ENCODE measurements around the gene TFPI. TPM values are rescaled to one million over a fixed set of nuclear protein-coding genes. Genes with fewer than 3 reads are reported as not detected.

The TFPI gene
- total RNA-seq, 1 donor from 2014 or later: 325 TPM

GRCh38 chr2:187453078-187453641 is 101.1 kb downstream of the TFPI start:
- Mint-ChIP-seq H3K4me1 (ENCODE audit: unreplicated experiment) (peaks cover 4% of the 10 kb centered on the region), H3K27ac (ENCODE audit: unreplicated experiment) (no peak overlapping the region), H3K27me3 (ENCODE audit: unreplicated experiment) (peaks cover 4% of the 10 kb centered on the region), H3K36me3 (ENCODE audit: unreplicated experiment) (no peaks in the 10 kb centered on the region), H3K9me3 (ENCODE audit: unreplicated experiment) (no peaks in the 10 kb centered on the region), H3K4me3 (ENCODE audit: unreplicated experiment) (no peak overlapping the region)
- TF ChIP-seq CTCF (IDR thresholded peaks at IDR 0.05): peak; percentile 72
- DNase-seq (ENCODE audit: extremely low spot score, unreplicated experiment): no peak

- H3K36me3 Mint-ChIP-seq (ENCODE audit: unreplicated experiment): no peaks in the 10 kb centered on the region
- H3K4me1 Mint-ChIP-seq (ENCODE audit: unreplicated experiment): peaks cover 15% of the 10 kb centered on the region
- DNase-seq (ENCODE audit: extremely low spot score, unreplicated experiment): no peak
- H3K27me3 Mint-ChIP-seq (ENCODE audit: unreplicated experiment): peaks cover 4% of the 10 kb centered on the region
- H3K9me3 Mint-ChIP-seq (ENCODE audit: unreplicated experiment): no peaks in the 10 kb centered on the region
- H3K27ac Mint-ChIP-seq (ENCODE audit: unreplicated experiment): no peak overlapping the region
- no peak overlapping the region for H3K4me3 Mint-ChIP-seq (ENCODE audit: unreplicated experiment)
- TF ChIP-seq CTCF (IDR thresholded peaks at IDR 0.05): no peak
Observed at GRCh38 chr2:187451510-187451909, 102.7 kb downstream of the TFPI start.

- TF ChIP-seq CTCF (IDR thresholded peaks at IDR 0.05): no peak
- peak overlapping the region; percentile 82 for H3K27ac Mint-ChIP-seq (ENCODE audit: unreplicated experiment)
- DNase-seq (ENCODE audit: extremely low spot score, unreplicated experiment): no peak
- no peaks in the 10 kb centered on the region for H3K27me3 Mint-ChIP-seq (ENCODE audit: unreplicated experiment)
- peaks cover 16% of the 10 kb centered on the region for H3K4me1 Mint-ChIP-seq (ENCODE audit: unreplicated experiment)
- no peaks in the 10 kb centered on the region for H3K36me3 Mint-ChIP-seq (ENCODE audit: unreplicated experiment)
- H3K9me3 Mint-ChIP-seq (ENCODE audit: unreplicated experiment): no peaks in the 10 kb centered on the region
- H3K4me3 Mint-ChIP-seq (ENCODE audit: unreplicated experiment): peak overlapping the region; percentile 64
Observed at GRCh38 chr2:187447336-187447735, 106.9 kb downstream of the TFPI start.

GRCh38 chr2:187446711-187447110 is 107.5 kb downstream of the TFPI start:
- Mint-ChIP-seq H3K27ac (ENCODE audit: unreplicated experiment) (no peak overlapping the region), H3K9me3 (ENCODE audit: unreplicated experiment) (no peaks in the 10 kb centered on the region), H3K27me3 (ENCODE audit: unreplicated experiment) (no peaks in the 10 kb centered on the region), H3K36me3 (ENCODE audit: unreplicated experiment) (no peaks in the 10 kb centered on the region), H3K4me3 (ENCODE audit: unreplicated experiment) (peak overlapping the region; percentile 64), H3K4me1 (ENCODE audit: unreplicated experiment) (peaks cover 16% of the 10 kb centered on the region)
- TF ChIP-seq CTCF (IDR thresholded peaks at IDR 0.05): no peak
- no peak for DNase-seq (ENCODE audit: extremely low spot score, unreplicated experiment)

- no peak for DNase-seq (ENCODE audit: extremely low spot score, unreplicated experiment)
- Mint-ChIP-seq H3K4me3 (ENCODE audit: unreplicated experiment) (no peak overlapping the region), H3K9me3 (ENCODE audit: unreplicated experiment) (no peaks in the 10 kb centered on the region), H3K4me1 (ENCODE audit: unreplicated experiment) (peaks cover 16% of the 10 kb centered on the region), H3K27me3 (ENCODE audit: unreplicated experiment) (no peaks in the 10 kb centered on the region), H3K36me3 (ENCODE audit: unreplicated experiment) (no peaks in the 10 kb centered on the region), H3K27ac (ENCODE audit: unreplicated experiment) (no peak overlapping the region)
- TF ChIP-seq CTCF (IDR thresholded peaks at IDR 0.05): no peak
Observed at GRCh38 chr2:187445051-187445450, 109.2 kb downstream of the TFPI start.

Data from osteocyte (in vitro differentiated cells).